Suprapubic skin (tissue), 3 donors: ENCODE data around the gene ABI1.

ENCODE experiments used
- CTCF ChIP-seq, 2 donors: fragments of 200-600 bp in 1 of 2; fragments of 450-650 bp in 1 of 2; sonication (generic) in 1 of 2; IDR thresholded peaks; one replicate each; pipeline ENCODE4 v1.5.1; 2016 to 2019; ENCODE audit warnings: antibody characterized with exemption in 2 of 2, mild to moderate bottlenecking in 1 of 2, moderate library complexity in 1 of 2
- EP300 ChIP-seq: sonication (generic); formaldehyde crosslinking; IDR thresholded peaks from one replicate; pipeline ENCODE4 v1.6.1; 2017; ENCODE audit warnings: antibody characterized with exemption
- POLR2A ChIP-seq, 2 donors: fragments of 450-650 bp; IDR thresholded peaks; one replicate each; pipeline ENCODE4 v1.6.1; 2017; ENCODE audit warnings: antibody characterized with exemption in 2 of 2, mild to moderate bottlenecking in 2 of 2, moderate library complexity in 2 of 2

DNA sequence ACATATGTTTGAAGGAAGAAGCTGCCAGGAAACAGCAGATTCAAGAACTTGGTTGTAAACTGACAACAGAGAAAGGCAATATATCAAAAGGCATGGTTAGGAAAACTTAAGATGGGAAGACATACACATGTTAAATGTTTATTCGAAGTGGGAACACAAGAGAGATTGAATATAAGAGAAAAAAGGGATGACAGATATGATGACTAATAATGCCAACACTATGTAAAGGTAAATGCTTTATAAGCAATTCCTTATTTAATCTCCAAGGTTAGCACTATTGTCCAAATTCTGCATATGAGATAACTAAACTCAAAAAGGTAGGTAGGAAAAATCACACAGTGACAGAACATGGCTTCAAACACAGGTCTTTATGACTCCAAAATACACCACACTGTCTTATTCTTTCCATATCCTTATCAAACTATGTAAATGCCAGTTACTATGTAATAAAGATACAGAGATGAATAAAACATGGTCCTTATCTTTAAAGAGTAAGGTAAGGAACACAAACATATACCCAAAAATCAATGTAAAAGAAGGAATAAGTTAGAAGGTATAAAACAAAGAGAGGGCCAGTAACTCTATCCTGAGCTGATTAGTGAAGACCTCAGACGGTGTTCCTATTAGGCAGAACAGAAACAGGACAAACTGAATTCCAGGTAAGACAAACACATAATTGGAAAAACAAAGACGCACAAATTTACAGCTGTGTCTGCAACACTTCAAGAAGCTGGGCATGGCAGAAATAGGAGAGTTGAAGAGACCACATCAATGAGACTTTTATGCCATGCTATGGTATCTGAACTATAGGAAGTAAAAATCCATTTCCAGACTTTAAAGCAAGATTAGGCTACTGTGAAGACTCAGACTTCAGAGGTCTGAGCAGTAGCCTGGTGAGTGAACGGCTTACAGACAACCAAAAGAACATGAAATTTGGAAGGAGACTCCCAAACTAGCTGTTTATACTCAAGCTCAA, 56.1 kb downstream of the ABI1 start:
- no peak for TF ChIP-seq POLR2A (IDR thresholded peaks at IDR 0.05)
- TF ChIP-seq CTCF (IDR thresholded peaks at IDR 0.05) = no peak
- no peak for TF ChIP-seq EP300
